DMS114 treated with DMSO at 0.1 percent for 48 hours (cell line): Measurements from ENCODE around the gene ANKH.
"Not testable (repeated sequence)": the region's sequence is repeated elsewhere in the genome, so short reads cannot be mapped to it uniquely, and the experiment has no call there.

Source experiments
- DNase-seq: peaks from one replicate; lab custom pipeline; 2025; ENCODE audit not compliant: unreplicated experiment; lab: John Stamatoyannopoulos, UW

ANKH gene

DNA sequence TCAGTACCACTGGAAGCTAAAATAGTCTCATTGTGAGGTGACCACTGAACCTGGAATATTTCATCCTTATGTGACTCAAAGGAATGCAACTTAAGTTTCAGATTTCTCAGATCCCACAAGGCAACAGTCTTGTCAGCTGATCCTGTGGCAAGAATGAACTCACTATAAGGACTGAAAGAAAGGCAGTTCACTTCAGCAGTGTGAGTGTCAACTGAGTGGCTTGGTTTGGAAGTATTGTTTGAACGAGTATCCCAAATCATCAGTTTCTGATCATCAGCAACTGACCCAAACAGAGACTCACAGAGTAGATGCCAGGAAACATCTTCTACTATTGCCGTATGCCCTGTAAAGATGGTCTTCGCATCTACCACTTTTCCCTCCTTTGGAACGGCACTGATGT lies 74.2 kb downstream of the ANKH start:
- not testable (repeated sequence) for DNase-seq

DNA sequence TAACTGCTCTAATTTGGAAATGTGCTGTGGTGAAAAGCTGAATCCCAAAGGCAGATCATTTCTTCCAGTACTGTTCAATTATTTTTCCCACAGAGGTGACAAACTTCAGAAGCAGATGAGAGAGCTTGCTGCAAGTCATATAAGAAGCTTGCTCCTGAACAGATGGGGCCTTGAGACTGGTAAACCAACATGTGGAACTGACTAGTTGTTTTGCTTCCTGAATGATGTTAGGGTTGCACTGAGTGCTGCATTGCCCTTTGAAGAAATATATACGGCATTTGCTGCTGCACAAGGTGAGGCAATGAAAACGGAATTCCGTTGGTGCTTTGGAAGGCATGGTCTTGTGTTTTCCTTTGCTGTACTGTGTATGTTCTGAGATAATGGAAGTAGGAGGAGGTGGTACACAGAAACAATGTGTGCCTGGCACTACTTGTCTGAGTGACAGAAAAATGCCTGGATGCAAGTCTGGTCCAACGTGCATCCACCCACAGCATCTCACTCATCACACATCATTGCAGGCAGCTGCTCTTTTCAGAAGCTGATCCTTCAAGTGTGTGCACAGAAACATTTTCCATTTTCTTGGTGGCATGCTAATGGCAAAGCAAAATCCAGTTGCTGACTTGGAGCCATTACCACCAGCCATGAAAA lies 76.9 kb downstream of the ANKH start:
- no peak for DNase-seq

DNA sequence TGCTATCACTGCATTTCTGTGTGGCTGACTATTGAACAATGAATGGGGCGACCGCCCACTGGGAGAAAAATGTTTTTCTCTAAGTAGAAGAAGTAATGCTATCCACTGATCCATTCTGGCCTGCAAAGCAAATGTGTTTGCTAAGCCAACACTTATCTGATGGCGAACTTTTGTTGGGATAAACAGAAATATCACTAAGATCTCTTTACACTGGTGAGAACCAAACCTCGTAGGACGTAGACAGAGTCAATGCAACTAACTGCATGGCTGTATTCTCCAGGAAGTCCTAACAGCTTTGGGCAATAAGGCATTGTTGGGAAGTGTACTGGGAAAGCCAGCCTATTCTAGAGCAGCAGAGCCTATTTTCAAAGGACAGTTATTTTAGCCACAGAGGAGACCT lies 77.7 kb downstream of the ANKH start:
- DNase-seq, result no peak

DNA sequence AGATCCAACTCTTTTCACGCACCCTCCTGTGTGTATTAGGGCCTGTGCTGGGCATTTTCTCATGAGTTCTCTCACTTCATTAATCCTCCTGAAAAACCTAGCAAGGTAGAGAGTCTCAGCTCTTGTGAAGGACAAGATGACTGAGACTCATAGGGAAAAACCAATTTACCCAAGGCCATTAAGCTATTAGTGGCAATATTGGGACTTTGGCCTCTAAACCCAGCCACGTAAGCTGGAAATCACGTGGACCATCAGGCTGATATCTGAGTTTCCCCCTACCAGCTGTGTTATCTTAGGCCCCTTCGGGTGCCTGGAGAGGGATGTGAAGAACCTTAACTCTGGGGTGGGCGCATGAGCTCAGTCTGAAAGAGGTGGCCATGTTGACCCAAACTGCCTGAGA lies 80.7 kb downstream of the ANKH start:
- no peak for DNase-seq

DNA sequence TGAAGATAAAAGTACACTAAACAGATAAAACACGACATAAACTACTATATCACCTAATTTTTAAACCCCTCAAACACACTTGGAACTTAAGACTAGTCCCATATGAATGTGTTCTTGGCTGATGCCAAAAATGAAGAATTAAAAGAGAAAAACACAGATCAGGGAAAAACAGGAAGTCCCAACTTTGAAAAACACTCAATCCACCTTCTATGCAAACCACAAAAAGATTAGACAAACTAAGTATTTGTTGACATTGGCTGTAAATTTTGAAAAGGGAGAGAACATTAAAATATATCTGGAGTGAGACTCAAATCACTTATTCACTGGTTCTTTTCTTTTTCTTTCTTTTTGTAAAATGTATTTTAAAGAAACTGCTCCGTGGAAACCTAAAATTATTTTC lies 81.4 kb downstream of the ANKH start:
- no peak for DNase-seq

DNA sequence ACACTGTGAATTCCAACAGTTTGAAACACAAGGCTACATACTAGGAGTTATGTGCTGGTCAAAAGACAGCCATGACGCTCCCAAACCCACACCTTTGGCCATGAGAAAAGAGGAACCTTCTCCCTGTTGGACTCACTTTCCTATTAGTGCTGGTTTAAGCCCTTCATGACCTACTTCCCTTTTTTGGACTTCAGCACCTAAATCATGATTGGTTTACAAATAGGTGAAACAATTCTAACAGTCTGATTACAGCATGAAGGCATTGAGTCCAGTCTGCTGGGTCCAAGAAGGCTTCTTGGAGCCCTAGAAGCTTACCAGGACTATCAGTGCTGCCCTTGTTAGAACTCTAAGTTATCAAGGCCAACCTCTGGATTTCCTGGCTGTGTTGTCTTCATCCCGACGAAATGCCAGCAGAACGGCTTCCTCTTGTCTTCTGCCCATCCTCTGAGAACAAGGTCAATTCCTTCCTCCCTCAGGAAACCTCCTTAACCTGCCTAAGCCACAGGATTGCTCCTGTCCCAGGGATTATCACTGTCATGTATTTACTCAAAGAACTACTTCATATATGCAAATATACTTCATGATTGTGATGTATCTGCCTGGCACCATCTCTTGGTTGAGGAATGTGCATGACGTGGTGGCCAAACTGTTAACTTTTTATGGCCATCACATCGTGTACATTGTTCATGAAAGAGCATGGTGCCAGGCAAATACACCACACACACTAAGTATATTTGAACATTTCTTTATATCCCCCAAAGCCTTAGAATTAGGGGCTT lies 83.6 kb downstream of the ANKH start:
- no peak for DNase-seq

DNA sequence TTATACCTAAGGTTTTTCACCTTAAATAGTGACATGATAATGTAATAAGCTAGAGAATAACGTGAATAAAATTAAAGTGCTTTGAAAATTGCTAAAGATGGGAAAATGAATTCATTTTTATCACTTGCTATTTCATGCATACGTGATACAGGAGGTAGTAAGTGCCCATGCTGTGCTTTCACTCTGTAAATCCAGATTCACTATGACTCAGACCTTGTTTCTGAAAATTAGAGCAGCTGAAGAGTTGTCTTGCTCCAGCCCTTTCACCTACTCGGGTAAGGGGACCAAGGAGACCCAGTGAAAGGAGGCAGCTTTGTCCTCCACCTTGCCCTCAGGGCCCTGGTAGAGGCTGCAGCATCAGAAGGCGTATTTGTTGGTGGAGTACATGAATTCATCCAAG lies 87.9 kb downstream of the ANKH start:
- no peak for DNase-seq

DNA sequence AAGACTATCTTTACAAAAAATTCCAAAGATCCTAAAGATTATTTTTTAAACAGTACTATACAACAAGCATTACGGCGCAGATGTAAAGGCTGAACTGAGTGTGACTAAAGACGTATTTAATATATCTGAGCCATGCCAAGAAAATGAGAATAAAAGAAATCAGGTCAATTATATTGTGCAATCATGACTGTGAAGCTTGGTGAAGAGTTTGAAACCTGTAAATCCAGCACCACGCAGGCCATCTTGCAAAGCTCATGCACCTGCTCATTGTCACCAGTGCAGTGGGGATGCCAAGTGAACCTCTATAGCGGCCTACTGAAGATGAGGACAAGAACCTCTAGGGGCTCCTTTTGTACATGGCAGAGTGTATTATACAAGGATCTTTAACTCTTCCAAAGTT lies 89.0 kb downstream of the ANKH start:
- no peak for DNase-seq

DNA sequence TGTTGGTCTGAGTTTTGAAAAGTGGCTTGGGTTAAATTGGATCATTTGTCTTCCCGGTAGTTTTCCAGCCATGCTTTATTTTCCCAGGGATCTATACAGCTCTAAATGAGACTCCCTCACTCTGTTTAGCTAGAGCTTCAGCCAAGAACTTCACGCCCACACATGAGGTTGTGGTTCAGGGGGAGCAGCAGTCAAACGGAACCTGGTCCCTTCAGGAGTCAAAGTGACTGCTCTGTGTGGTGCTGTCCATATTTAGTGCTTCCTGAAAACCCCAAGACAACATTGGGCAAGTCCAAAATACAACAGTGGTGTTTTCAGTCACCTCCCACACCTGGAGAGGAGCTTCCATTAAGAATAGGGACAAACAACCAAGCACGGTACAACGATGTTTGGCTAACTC lies 90.5 kb downstream of the ANKH start:
- DNase-seq, result no peak

DNA sequence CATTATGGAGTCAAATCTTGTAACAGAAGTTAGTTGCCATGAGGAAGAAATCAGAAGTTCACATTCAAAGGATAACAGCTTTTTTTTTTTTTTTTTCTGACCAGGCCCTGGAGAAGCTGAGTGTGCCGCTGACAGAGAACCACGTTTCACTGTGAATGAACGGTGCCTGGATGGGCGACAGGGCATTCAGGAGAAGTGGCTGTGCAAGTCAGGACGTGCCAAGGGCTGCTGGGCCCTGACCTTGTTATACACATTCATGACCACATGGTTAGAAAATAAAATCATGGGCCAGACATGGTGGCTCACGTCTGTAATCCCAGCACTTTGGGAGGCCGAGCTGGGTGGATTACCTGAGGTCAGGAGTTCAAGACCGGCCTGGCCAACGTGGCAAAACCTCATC lies 91.6 kb downstream of the ANKH start:
- DNase-seq, result no peak

DNA sequence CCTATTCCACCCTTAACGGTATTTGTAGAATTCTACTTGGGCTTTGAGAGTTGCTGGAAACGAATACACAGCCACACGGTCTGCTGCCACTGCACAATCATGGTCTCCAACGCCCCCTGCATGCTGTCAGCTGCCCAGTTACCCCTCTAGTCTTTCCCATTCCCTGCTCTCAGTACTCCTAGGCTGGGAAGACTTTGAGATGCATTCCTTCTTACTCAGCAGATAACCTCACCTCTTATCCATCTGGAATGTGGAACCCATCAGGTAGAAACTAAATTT lies 92.8 kb downstream of the ANKH start:
- no peak for DNase-seq

DNA sequence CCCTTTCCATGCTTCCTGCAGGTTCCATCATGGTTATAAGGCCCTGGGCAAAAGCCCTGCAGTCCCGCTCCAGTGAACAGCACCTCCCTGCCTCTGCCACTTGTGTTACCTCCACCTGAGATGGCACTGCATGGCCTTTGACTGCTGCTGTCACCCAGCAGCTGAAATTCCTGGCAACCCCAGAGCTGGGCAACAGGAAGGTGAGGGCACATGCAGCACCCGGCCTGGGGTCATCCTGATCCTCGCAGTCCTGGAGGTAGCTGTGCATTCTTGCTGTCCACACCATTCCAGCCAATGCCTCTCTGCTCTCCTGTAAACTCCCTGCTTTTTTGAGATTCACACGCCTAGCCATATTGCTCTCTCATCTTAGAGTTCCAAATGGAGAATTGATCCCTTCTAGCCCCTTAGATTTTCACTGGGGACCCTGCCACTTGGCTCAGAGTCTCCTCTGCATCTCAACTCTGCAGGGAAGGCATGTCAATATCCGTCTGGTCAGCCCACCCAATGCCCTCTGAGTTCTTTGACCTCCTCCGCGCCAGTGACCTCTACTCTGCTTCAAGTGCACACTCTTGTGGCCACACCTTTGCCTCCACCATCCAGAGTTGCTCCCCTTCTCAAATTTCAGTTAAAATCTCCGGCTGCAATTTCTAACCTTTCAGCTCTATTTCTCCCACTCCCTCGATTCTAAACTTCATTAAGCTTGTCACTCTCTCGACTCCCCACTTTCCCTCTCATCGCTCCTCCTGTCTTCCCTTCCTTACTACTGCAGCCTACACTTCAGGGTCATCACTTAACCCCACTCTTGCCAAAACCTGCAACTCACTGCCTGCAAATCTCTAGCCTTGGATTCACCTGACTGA lies 93.4 kb downstream of the ANKH start:
- no peak for DNase-seq

DNA sequence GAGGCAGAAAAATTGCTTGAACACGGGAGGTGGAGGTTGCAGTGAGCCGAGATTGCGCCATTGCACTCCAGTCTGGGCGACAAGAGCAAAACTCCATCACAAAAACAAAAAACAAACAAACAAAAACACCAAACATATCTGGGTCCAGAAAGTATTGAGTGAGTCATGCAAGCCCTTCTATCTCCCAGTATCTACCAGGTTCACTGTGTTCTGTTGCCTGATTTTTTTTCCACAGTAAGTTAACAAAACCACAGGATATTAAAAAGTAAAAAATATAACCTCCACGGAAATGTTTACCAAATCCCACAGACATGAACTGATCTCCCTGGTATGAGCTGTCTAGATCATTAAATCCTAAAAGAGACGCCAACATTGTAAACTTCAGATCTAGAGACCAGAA lies 94.4 kb downstream of the ANKH start:
- DNase-seq, result no peak

DNA sequence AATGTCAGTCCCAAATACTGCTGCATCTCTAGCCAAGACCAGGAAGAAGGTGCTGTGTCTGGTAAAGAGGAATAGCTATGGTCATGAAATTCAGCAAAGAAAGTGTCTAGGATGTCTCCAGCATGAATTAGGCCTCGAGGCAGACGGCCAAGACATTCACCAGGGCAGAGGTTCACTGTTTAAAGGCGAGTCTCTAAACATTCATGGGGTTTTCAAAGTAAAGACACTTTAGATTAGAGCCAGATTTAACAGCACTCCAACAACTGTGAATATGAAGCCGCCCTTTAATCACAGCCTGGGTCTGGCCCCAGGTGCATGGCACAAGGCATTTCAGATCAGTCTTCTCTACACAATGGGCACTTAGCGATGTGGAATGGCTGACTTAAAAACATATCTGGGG lies 95.0 kb downstream of the ANKH start:
- DNase-seq, result no peak

DNA sequence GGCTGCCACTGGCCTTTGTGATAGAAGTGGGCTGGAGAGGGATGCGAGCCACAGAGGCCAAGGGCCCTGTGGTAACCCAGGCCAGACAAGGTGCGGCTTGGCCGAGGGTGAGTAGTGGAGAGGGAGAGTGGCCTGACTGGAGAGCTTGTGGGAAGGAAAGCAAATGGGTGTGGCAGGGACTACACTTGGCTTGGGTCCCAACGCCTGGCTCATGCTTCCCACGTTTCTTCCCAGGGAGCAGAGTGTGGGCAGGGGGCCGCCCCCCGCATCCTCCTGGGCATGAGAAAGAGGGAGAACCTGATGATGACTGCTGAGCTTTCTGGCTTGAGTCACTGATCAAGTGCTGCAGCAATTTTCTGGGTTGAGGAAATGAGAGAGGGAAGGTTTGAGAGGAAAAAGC lies 95.7 kb downstream of the ANKH start:
- no peak for DNase-seq

DNA sequence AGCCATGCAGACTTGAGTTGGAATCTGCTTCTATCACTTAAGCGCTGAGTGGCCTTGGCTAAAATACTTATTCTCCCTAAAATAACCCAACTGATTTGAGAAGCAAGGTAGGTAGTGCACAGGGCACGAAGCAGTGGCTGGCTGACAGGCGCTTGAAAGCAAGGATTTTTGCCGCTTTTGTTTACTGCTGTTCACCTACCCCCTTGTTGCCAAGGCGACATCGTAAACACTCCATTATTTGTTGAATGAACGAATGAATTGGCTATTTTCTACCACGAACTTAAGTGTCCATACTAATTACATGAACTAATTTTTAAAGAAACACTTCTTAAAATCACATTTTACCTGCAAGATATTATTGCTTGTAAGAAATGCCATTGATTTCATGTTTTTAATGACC lies 98.0 kb downstream of the ANKH start:
- no peak for DNase-seq

DNA sequence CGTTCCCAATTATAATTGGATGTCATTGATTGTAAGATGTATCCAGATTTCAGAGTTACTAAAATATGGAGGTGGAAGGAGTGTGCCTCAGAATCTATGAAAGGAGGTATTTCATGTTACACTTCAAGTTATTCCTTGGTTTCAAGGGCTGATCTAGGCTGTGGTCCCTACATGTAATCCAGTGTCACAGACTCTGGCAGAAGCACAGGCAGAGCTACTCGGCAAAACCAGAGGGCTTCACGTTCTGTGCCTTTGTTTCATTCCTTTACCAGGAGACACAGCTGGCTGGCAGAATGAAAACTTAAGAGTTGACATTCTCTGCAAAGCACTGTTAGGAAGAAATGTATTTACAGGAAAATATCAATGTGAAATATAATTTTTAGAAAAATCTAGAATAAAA lies 99.6 kb downstream of the ANKH start:
- no peak for DNase-seq

DNA sequence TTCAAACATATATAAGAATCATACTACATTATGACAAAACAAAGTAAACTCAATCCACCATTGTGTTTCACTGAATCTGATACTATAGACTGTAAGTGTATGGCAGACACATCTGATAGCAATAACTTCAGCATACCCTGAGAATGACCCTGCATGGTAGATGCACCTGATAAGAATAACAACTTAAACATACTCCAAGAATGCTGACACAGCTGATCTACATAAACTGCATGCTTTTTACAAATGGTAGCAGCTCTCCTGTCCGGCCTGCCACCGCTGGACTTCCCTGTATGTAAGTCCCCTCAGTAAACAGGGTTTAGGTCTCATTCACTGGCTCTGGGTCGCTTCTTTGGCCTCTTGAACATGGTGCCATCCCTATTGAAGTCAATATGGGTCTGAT lies 100.4 kb downstream of the ANKH start:
- DNase-seq, result no peak

DNA sequence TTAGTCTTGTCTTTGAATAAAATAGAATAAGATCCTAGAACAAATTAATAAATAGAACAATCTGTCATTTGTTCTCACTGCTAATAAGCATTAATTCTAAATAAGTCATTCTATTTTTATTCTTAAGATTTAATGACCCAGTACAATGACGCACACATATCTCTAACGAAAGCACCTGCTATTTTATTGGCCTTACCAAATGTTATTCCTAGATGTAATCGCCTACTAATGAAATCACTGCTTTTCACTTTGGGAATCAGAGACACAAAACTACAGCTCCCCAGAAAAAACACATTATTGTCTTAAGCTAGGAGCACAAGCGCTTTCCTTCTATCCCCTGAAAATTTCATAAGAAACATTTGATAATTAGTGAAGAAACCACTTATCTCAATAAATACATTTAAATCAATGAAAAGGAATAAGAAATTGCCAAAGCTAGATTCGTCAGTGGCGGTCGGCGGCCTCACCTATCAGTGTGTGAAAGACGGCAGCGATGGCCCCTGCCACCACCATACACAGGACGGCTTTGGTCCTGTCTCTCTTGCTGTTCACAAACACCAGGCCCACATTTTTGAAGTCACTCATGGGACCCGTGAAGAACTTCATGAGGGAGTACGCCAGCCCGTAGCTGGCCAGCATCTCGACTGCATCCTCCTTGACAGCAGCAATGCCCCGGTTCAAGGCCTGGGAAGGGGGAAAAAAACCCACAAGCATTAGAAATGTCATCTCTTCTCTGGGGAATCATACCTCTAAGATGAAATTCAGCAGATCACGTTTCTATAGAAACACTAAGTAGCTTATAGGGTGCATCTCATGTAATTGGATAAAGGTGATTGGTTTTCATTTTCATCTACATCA lies 102.8 kb downstream of the ANKH start:
- DNase-seq, result no peak

DNA sequence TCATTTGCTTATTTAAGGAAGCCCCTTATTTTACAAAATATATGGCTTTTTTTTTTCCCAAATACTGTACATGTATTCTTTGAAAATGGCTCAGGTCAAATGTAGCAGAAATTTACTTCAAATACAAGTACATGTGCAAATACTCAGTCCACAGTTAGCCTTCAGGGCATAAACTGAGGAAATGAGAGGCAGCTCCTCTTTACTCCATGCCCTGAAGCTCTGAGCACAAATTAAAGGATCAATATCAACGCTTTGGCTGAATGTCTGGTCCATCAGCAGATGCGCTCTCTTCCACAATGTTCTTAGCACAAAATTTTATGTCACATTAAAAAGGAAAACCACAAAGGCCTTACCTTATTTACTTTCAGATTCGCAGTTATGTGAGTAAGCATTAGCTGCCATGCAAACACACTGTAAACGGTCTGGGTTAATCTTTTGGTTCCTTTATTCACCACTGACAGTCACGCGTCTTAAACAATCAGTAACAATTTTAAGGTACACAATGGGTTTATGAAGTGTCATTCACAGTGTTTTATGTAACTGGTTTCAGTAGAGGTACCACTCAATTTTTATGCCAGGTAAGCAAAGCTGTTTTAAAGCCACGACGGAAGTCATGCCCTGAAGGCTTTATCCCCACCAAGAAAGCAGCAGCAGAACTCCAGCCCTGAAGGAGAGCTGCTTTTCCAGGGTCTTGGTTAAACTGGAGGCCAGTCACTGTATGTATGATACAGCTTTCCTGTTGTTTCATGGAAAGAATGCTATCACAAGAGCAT lies 103.7 kb downstream of the ANKH start:
- DNase-seq, result no peak

DNA sequence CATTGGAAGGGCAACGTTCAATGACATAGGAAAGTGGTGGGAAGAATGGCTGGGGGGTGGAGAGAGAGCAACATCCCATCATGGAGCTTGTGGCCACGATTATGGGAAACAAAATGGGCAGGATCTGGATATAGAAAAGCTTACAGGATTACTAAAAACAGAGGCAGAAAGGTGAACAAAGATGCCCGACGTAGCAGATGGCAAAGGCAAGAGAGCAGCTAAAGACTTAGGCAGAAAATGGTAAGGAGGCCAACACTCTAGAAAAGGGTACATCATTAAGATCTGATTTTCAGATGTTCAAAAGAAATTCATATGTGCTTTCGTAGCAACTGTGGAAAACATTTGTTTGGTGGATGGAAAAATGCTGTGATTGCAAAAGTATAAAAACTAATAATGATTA lies 104.5 kb downstream of the ANKH start:
- no peak for DNase-seq
